Activated T-helper 1 cell treated with anti-CD3 and anti-CD28 coated beads, Interleukin-12 subunit alpha, Interleukin-12 subunit beta, Interleukin-2, Interleukin-4 antibody, amounts not matched to agents 30 ng/mL and 10 ng/mL and 1 ng/mL, durations not matched to agents 14 hours and 24 hours and 36 hours (primary cell): ENCODE data around the gene SAV1. TPM values are rescaled to one million over a fixed set of nuclear protein-coding genes. Genes with fewer than 3 reads are reported as not detected.
"Not testable (repeated sequence)": the region's sequence is repeated elsewhere in the genome, so short reads cannot be mapped to it uniquely, and the experiment has no call there.

Experiments
- DNase-seq: peaks from one replicate; pipeline ENCODE4 v3.0.0; 2021; ENCODE audit warnings: low spot score
- H3K27ac Mint-ChIP-seq: one replicate; pipeline ENCODE4 v1.8.0; 2021; ENCODE audit warnings: mild to moderate bottlenecking, mixed read lengths
- H3K27me3 Mint-ChIP-seq: one replicate; pipeline ENCODE4 v1.8.0; 2022; ENCODE audit warnings: mild to moderate bottlenecking, moderate library complexity, mixed read lengths; ENCODE audit not compliant: insufficient read depth
- H3K36me3 Mint-ChIP-seq: one replicate; pipeline ENCODE4 v1.8.0; 2021; ENCODE audit warnings: low read depth, mixed read lengths
- H3K4me1 Mint-ChIP-seq: one replicate; pipeline ENCODE4 v1.8.0; 2021; ENCODE audit warnings: low read depth, mixed read lengths
- H3K4me3 Mint-ChIP-seq: one replicate; pipeline ENCODE4 v1.8.0; 2021; ENCODE audit warnings: mild to moderate bottlenecking, moderate library complexity, mixed read lengths
- H3K9me3 Mint-ChIP-seq: one replicate; pipeline ENCODE4 v1.8.0; 2021; ENCODE audit warnings: mixed read lengths
- intact Hi-C: fragments of 100-400 bp; cut with micrococcal nuclease; formaldehyde crosslinking; loops from one replicate; pipeline ENCODE4 v1.15.1; 2024
- total RNA-seq: library from RNA; stranded (reverse); gene quantifications from 2 replicates; pipeline ENCODE4 v1.2.3, GENCODE V29; 2022

SAV1 gene
- total RNA-seq, 1 donor from 2014 or later: 12.3 TPM

- H3K27me3 Mint-ChIP-seq: peaks cover 10% of the 10 kb centered on the region
- intact Hi-C loops: no loop called here
- no peaks in the 10 kb centered on the region for H3K9me3 Mint-ChIP-seq
- H3K36me3 Mint-ChIP-seq: no peaks in the 10 kb centered on the region
- no peak for DNase-seq
- no peak overlapping the region for H3K4me3 Mint-ChIP-seq
- H3K27ac Mint-ChIP-seq: peak overlapping the region; percentile 1
- H3K4me1 Mint-ChIP-seq: peaks cover 10% of the 10 kb centered on the region
These were observed 8.9 kb upstream of the SAV1 start for GRCh38 chr14:50676814-50677516.

GRCh38 chr14:50675597-50675996, 7.5 kb upstream of the SAV1 start:
- no peak for DNase-seq
- H3K4me3 Mint-ChIP-seq: no peak overlapping the region
- H3K36me3 Mint-ChIP-seq: no peaks in the 10 kb centered on the region
- no peak overlapping the region for H3K27ac Mint-ChIP-seq
- H3K27me3 Mint-ChIP-seq: peaks cover 10% of the 10 kb centered on the region
- H3K4me1 Mint-ChIP-seq: peaks cover 10% of the 10 kb centered on the region
- no peaks in the 10 kb centered on the region for H3K9me3 Mint-ChIP-seq
- intact Hi-C loops: no loop called here

GRCh38 chr14:50670866-50671256, 2.8 kb upstream of the SAV1 start:
- H3K27ac Mint-ChIP-seq: no peak overlapping the region
- H3K4me3 Mint-ChIP-seq: no peak overlapping the region
- no peaks in the 10 kb centered on the region for H3K9me3 Mint-ChIP-seq
- peaks cover 17% of the 10 kb centered on the region for H3K27me3 Mint-ChIP-seq
- intact Hi-C loops: no loop called here
- H3K4me1 Mint-ChIP-seq: peaks cover 15% of the 10 kb centered on the region
- peaks cover 2% of the 10 kb centered on the region for H3K36me3 Mint-ChIP-seq
- DNase-seq: no peak

- Mint-ChIP-seq H3K27ac (no peak overlapping the region), H3K9me3 (no peaks in the 10 kb centered on the region), H3K27me3 (peaks cover 16% of the 10 kb centered on the region), H3K4me3 (no peak overlapping the region), H3K36me3 (peaks cover 2% of the 10 kb centered on the region), H3K4me1 (peaks cover 15% of the 10 kb centered on the region)
- no peak for DNase-seq
- intact Hi-C loops: no loop called here
These were observed 2.2 kb upstream of the SAV1 start for GRCh38 chr14:50670196-50670865.

- intact Hi-C loops: loop anchor here (2.0 to 10.0 kb wide), 6 partner anchors 57 to 975 kb away; partner anchors contain the start of genes ATL1, KLHDC1 and MAP4K5
- peaks cover 2% of the 10 kb centered on the region for H3K36me3 Mint-ChIP-seq
- no peak for DNase-seq
- no peak overlapping the region for H3K27ac Mint-ChIP-seq
- H3K4me1 Mint-ChIP-seq: peaks cover 15% of the 10 kb centered on the region
- peaks cover 14% of the 10 kb centered on the region for H3K27me3 Mint-ChIP-seq
- H3K4me3 Mint-ChIP-seq: no peak overlapping the region
- H3K9me3 Mint-ChIP-seq: no peaks in the 10 kb centered on the region
These were observed 1.4 kb upstream of the SAV1 start for GRCh38 chr14:50669441-50669986.

- Mint-ChIP-seq H3K36me3 (peaks cover 4% of the 10 kb centered on the region), H3K9me3 (no peaks in the 10 kb centered on the region), H3K4me3 (no peak overlapping the region), H3K27ac (no peak overlapping the region), H3K4me1 (peaks cover 15% of the 10 kb centered on the region), H3K27me3 (peaks cover 12% of the 10 kb centered on the region)
- intact Hi-C loops: loop anchor here (1.0 to 10.0 kb wide), 7 partner anchors 58 to 974 kb away; partner anchors contain the start of genes ATL1, KLHDC1 and MAP4K5
- no peak for DNase-seq
These were observed 679 bp upstream of the SAV1 start for GRCh38 chr14:50668826-50669143.

- Mint-ChIP-seq H3K4me1 (peaks cover 15% of the 10 kb centered on the region), H3K27ac (peak overlapping the region; percentile 47), H3K27me3 (peaks cover 10% of the 10 kb centered on the region), H3K4me3 (peak overlapping the region; percentile 86), H3K36me3 (peaks cover 9% of the 10 kb centered on the region), H3K9me3 (no peaks in the 10 kb centered on the region)
- DNase-seq: no peak
- intact Hi-C loops: loop anchor here (2.0 to 10.0 kb wide), 6 partner anchors 60 to 973 kb away; partner anchors contain the start of genes ATL1, KLHDC1 and MAP4K5
These were observed 466 bp downstream of the SAV1 start for GRCh38 chr14:50667684-50667995.

GRCh38 chr14:50666772-50667683, 1.1 kb downstream of the SAV1 start:
- Mint-ChIP-seq H3K9me3 (no peaks in the 10 kb centered on the region), H3K27ac (peak overlapping the region; percentile 55), H3K4me1 (peaks cover 15% of the 10 kb centered on the region), H3K27me3 (peaks cover 10% of the 10 kb centered on the region), H3K36me3 (peaks cover 9% of the 10 kb centered on the region), H3K4me3 (peak overlapping the region; percentile 86)
- DNase-seq: peak; percentile 5
- intact Hi-C loops: loop anchor here (2.0 to 10.0 kb wide), 6 partner anchors 60 to 972 kb away; partner anchors contain the start of genes ATL1, KLHDC1 and MAP4K5

GRCh38 chr14:50665300-50665699, 2.8 kb downstream of the SAV1 start:
- not testable (repeated sequence) for H3K36me3 Mint-ChIP-seq, H3K4me3 Mint-ChIP-seq, H3K27me3 Mint-ChIP-seq, H3K9me3 Mint-ChIP-seq, DNase-seq, H3K27ac Mint-ChIP-seq
- H3K4me1 Mint-ChIP-seq: peaks cover 15% of the 10 kb centered on the region
- intact Hi-C loops: loop anchor here (5.0 to 10.0 kb wide), 4 partner anchors 58 to 970 kb away; partner anchors contain the start of genes ATL1, KLHDC1 and MAP4K5

GRCh38 chr14:50664579-50664978, 3.5 kb downstream of the SAV1 start:
- H3K27ac Mint-ChIP-seq, H3K9me3 Mint-ChIP-seq, H3K36me3 Mint-ChIP-seq, DNase-seq, H3K27me3 Mint-ChIP-seq, H3K4me3 Mint-ChIP-seq: not testable (repeated sequence)
- H3K4me1 Mint-ChIP-seq: peaks cover 15% of the 10 kb centered on the region
- intact Hi-C loops: loop anchor here (10.0 kb wide), 1 partner anchor 970 kb away; the partner anchor contains the start of gene KLHDC1

- no peak overlapping the region for H3K27ac Mint-ChIP-seq
- H3K27me3 Mint-ChIP-seq: no peaks in the 10 kb centered on the region
These were observed 8.7 kb downstream of the SAV1 start for GRCh38 chr14:50659327-50659974.

GRCh38 chr14:50658203-50658602, 9.9 kb downstream of the SAV1 start:
- H3K27me3 Mint-ChIP-seq: no peaks in the 10 kb centered on the region
- no peak for DNase-seq
- intact Hi-C loops: no loop called here

More at GRCh38 chr14:50659327-50659974, 8.7 kb downstream of the SAV1 start:
- Mint-ChIP-seq H3K36me3 (peaks cover 7% of the 10 kb centered on the region), H3K4me3 (no peak overlapping the region), H3K4me1 (no peaks in the 10 kb centered on the region), H3K9me3 (no peaks in the 10 kb centered on the region)
- no peak for DNase-seq
- intact Hi-C loops: no loop called here

More at GRCh38 chr14:50658203-50658602, 9.9 kb downstream of the SAV1 start:
- Mint-ChIP-seq H3K36me3 (peaks cover 2% of the 10 kb centered on the region), H3K27ac (no peak overlapping the region), H3K9me3 (no peaks in the 10 kb centered on the region), H3K4me1 (no peaks in the 10 kb centered on the region), H3K4me3 (no peak overlapping the region)
